ENCODE measurements around the gene DUSP6.

DNA sequence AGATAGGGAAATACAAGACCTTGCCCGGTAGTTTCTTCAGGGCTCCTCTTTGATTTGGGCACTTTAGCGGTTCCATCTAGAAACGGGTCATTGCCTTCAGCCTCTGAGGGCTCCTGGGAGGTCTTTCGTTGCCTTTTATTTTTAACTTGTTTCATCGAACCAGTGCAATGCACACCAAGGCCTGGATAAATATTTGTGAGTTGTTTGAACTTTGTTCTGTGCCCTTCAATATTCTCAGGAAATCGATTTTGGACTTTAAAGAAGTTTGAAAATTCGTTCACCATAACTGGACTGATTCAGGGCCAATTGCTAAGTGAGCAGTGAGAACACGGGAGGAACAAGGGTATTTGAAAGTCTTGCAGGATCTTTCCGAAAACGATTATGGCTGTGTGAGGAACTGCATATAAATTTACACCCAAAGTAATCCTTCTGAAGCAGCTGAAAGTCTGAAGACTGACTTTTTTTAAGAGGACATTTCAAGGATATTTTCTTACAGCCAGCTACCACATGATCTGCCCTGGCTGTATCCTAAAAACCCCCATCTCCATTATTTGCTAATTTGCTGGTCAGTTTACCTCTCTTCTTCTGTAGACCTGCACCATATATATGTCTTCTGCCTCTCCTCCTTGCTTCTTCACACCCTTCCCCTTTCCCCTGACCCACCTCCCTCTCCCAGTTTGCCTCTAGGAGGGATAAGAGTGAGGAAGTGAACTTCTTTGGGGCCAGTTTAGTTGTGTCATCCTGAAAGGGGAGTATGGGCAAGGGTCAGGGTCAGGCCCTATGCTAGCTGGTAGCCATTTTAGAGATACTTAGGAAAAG lies 8.0 kb downstream of the DUSP6 start:
- TF ChIP-seq EZH2phosphoT487 (IDR thresholded peaks at IDR 0.05; ENCODE audit: insufficient read depth, low read depth) (no peak), EZH2 (IDR thresholded peaks at IDR 0.05; ENCODE audit: insufficient read depth, poor library complexity, severe bottlenecking) (no peak)
